ENCODE measurements around the gene OSCAR. TPM values are rescaled to one million over a fixed set of nuclear protein-coding genes. Genes with fewer than 3 reads are reported as not detected.

Gene OSCAR
- total RNA-seq, 2 experiments from 2014 or later: 0.68 to 0.76 TPM

DNA sequence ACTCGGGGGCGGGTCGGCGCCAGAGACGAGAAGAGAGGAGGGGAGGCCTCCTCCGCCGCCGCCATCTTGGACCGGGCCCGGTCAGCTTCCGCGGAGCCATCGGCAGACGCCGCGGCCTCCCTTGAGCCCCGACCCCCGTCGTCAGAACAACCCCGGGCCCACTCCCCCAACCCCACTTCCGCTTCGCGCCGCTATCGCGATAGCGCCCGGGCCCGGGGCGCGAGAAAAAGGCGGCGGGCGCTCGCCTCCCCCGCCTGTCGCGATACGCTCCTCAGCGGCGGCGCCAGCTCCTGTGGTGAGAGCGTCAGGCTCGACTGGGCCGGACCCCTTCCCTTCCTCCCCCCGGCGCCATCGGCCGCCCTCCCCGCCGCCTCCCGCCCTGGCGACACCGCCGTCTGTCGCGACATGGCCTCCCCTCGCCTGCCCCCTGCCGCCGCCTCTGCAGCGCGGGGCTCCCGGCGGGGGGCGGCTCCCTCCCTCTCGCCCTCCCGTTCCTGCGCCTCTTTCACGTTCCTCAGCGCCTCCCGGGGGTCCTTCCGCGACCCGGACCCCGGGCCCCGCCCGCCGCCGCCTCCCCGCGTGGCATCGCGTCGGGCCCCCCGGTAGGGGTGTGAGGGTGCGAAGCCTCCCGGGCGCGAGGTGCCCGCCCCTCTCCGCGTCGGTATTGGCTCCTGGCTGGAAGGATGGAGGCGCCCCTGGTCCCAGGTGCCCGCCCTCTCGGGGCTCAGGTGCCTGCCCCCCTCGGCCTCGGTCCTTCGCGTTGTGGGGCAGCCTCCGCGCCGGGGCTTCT, 37.3 kb upstream of the OSCAR start, which contains the start of gene CNOT3:
Gene CNOT3, plus strand, starts transcription at position 64 of the 790 bp plus-strand sequence. CDS start 5,217 bp downstream, outside the sequence.
- H3K27ac Mint-ChIP-seq: peak within 1 kb of the TSS; percentile 92
- ChIA-PET CTCF (interaction anchor here (0.8 to 2.3 kb wide), 6 partner anchors 12 to 128 kb away, joined by 3 to 11 read pairs (median 4); partner anchors contain the start of genes LENG1 and MBOAT7), POLR2A (interaction anchor here (0.7 to 5.5 kb wide), 15 partner anchors 10 to 90 kb away, joined by 3 to 29 read pairs (median 4); partner anchors contain the start of genes LENG1, PRPF31, RPS9 and TFPT)
- H3K27me3 Mint-ChIP-seq: no peaks in the 10 kb centered on the region
- peaks cover 49% of the 10 kb centered on the region for H3K4me1 Mint-ChIP-seq (ENCODE audit: low read depth)
- peaks cover 16% of the 10 kb centered on the region for H3K36me3 Mint-ChIP-seq (ENCODE audit: low read depth)
- peak within 1 kb of the TSS; percentile 87 for H3K4me3 Mint-ChIP-seq
- no peak for ATAC-seq
- no peaks in the 10 kb centered on the region for H3K9me3 Mint-ChIP-seq
- DNase-seq: peak; percentile 49
- intact Hi-C loops (cut with micrococcal nuclease): loop anchor here (2.0 kb wide), 1 partner anchor 23 kb away; the partner anchor contains the start of genes PRPF31 and TFPT
- TF ChIP-seq, protein P1, sequence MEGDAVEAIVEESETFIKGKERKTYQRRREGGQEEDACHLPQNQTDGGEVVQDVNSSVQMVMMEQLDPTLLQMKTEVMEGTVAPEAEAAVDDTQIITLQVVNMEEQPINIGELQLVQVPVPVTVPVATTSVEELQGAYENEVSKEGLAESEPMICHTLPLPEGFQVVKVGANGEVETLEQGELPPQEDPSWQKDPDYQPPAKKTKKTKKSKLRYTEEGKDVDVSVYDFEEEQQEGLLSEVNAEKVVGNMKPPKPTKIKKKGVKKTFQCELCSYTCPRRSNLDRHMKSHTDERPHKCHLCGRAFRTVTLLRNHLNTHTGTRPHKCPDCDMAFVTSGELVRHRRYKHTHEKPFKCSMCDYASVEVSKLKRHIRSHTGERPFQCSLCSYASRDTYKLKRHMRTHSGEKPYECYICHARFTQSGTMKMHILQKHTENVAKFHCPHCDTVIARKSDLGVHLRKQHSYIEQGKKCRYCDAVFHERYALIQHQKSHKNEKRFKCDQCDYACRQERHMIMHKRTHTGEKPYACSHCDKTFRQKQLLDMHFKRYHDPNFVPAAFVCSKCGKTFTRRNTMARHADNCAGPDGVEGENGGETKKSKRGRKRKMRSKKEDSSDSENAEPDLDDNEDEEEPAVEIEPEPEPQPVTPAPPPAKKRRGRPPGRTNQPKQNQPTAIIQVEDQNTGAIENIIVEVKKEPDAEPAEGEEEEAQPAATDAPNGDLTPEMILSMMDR (IDR thresholded peaks at IDR 0.05): no peak

- Mint-ChIP-seq H3K36me3 (ENCODE audit: low read depth) (peaks cover 14% of the 10 kb centered on the region), H3K4me3 (peak overlapping the region; percentile 87), H3K27me3 (no peaks in the 10 kb centered on the region), H3K9me3 (no peaks in the 10 kb centered on the region), H3K27ac (peak overlapping the region; percentile 91), H3K4me1 (ENCODE audit: low read depth) (peaks cover 45% of the 10 kb centered on the region)
- ATAC-seq (peak; percentile 85), DNase-seq (peak; percentile 100)
- POLR2A ChIA-PET: interaction anchor here (0.7 to 5.5 kb wide), 9 partner anchors 11 to 90 kb away, joined by 3 to 29 read pairs (median 4); partner anchors contain the start of genes MBOAT7, PRPF31, RPS9 and TFPT
- intact Hi-C loops (cut with micrococcal nuclease): loop anchor here (2.0 kb wide), 1 partner anchor 22 kb away; the partner anchor contains the start of genes PRPF31 and TFPT
- TF ChIP-seq, protein P1 (IDR thresholded peaks at IDR 0.05): no peak
- CTCF ChIA-PET: interaction anchor here (0.8 to 1.6 kb wide), 5 partner anchors 13 to 113 kb away, joined by 3 to 11 read pairs (median 3); partner anchors contain the start of gene LENG1
These were observed 36.5 kb upstream of the OSCAR start for GRCh38 chr19:54136864-54137698.

DNA sequence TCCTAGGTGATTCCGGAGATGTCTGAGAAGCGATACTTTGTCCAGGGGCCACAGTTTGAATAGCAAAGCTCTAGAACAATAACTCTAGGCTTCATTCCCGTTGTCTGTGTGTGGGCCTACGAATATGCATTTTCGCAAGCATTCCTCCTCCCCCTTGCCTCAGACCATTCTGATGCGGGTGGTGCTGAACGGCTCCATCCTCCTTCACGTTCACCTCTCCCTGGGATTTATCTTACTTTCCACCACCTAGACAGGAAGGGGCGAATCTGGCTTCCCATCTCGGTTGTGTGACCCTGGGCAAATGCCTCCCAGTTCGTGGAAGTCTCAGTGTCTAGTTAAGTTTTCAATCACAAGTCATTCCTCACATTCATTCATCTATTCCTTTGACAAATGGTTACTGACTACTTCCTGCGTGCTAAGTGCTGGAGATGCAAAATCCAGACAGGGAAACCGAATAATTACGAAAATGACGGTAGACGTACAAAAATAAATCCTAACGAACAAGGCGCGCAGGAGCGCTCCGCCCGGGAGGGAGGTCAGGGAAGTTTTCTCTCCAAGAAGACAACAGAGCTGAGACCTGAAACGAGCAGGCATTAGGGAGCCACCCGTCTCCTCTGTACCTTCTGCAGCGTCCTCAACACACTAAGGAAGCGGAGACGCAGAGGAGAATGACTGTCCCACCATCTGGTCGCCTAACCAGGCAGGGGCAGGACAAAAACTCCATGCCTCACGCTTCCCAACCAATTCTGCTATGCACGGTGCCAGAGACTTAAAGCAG, 35.7 kb upstream of the OSCAR start:
- Mint-ChIP-seq H3K4me1 (ENCODE audit: low read depth) (peaks cover 40% of the 10 kb centered on the region), H3K4me3 (peak overlapping the region; percentile 87), H3K27me3 (no peaks in the 10 kb centered on the region), H3K36me3 (ENCODE audit: low read depth) (peaks cover 19% of the 10 kb centered on the region), H3K27ac (peak overlapping the region; percentile 70), H3K9me3 (no peaks in the 10 kb centered on the region)
- ATAC-seq (no peak), DNase-seq (no peak)
- ChIA-PET CTCF (interaction anchor here (0.9 to 1.6 kb wide), 3 partner anchors 23 to 113 kb away, joined by 3 to 11 read pairs (median 4); partner anchors contain the start of gene LENG1), POLR2A (interaction anchor here (1.0 to 5.5 kb wide), 7 partner anchors 12 to 91 kb away, joined by 3 to 29 read pairs (median 4); partner anchors contain the start of genes MBOAT7, PRPF31, RPS9 and TFPT)
- TF ChIP-seq, protein P1 (IDR thresholded peaks at IDR 0.05): no peak
- intact Hi-C loops (cut with micrococcal nuclease): loop anchor here (2.0 kb wide), 1 partner anchor 21 kb away; the partner anchor contains the start of genes PRPF31 and TFPT

- intact Hi-C loops (cut with micrococcal nuclease): no loop called here
- peak overlapping the region; percentile 14 for H3K27ac Mint-ChIP-seq
These were observed 33.5 kb upstream of the OSCAR start for GRCh38 chr19:54133957-54134590.

More at GRCh38 chr19:54133957-54134590, 33.5 kb upstream of the OSCAR start:
- H3K9me3 Mint-ChIP-seq: no peaks in the 10 kb centered on the region
- ChIA-PET POLR2A (no interaction called here), CTCF (no interaction called here)
- TF ChIP-seq, protein P1 (IDR thresholded peaks at IDR 0.05): no peak
- DNase-seq: no peak
- no peaks in the 10 kb centered on the region for H3K27me3 Mint-ChIP-seq
- no peak for ATAC-seq
- peaks cover 12% of the 10 kb centered on the region for H3K36me3 Mint-ChIP-seq (ENCODE audit: low read depth)
- no peak overlapping the region for H3K4me3 Mint-ChIP-seq
- H3K4me1 Mint-ChIP-seq (ENCODE audit: low read depth): peaks cover 22% of the 10 kb centered on the region

All from activated CD8-positive, alpha-beta T cell treated with anti-CD3 and anti-CD28 coated beads for 36 hours (primary cell).